Neural cell (in vitro differentiated cells): ENCODE results near the gene LTA4H. TPM values are rescaled to one million over a fixed set of nuclear protein-coding genes. Genes with fewer than 3 reads are reported as not detected.

Source experiments
- H2AFZ ChIP-seq: fragments of 200-600, 300-800 bp; sonication (generic), shearing (Covaris generic); 2 replicates; pipeline ENCODE4 v1.6.0; 2014; ENCODE audit warnings: low read depth, mild to moderate bottlenecking, antibody characterized with exemption, low read length, moderate library complexity
- H3F3A ChIP-seq: fragments of 200-600 bp; shearing (Covaris generic); 2 replicates; pipeline ENCODE4 v1.6.1; 2016; ENCODE audit warnings: mild to moderate bottlenecking, moderate library complexity, mixed read lengths, antibody characterized with exemption, low read length; ENCODE audit not compliant: insufficient read depth, poor library complexity, severe bottlenecking
- H3K27ac ChIP-seq: fragments of 200-600, 300-800 bp; sonication (generic), shearing (Covaris generic); 2 replicates; pipeline ENCODE4 v1.5.1; 2014; ENCODE audit warnings: mild to moderate bottlenecking, low read length, moderate library complexity
- H3K27me3 ChIP-seq: fragments of 300-800, 200-600 bp; sonication (generic), shearing (Covaris generic); 2 replicates; pipeline ENCODE4 v1.6.0; 2014; ENCODE audit warnings: mild to moderate bottlenecking, low read depth, low read length, moderate library complexity; ENCODE audit not compliant: insufficient read depth
- H3K36me3 ChIP-seq: fragments of 300-800, 200-600 bp; sonication (generic), shearing (Covaris generic); 2 replicates; pipeline ENCODE4 v1.5.1; 2014; ENCODE audit warnings: mild to moderate bottlenecking, antibody characterized with exemption, low read length, moderate library complexity; ENCODE audit not compliant: insufficient read depth
- H3K4me2 ChIP-seq: fragments of 300-800, 200-600 bp; sonication (generic), shearing (Covaris generic); 2 replicates; pipeline ENCODE4 v1.6.0; 2014; ENCODE audit warnings: mild to moderate bottlenecking, low read length
- H3K4me3 ChIP-seq: fragments of 300-800, 200-600 bp; sonication (generic), shearing (Covaris generic); 2 replicates; pipeline ENCODE4 v1.5.1; 2014; ENCODE audit warnings: mild to moderate bottlenecking, low read length, moderate library complexity
- H3K79me2 ChIP-seq: fragments of 200-600 bp; shearing (Covaris generic); replicated peaks from 2 replicates; pipeline ENCODE4 v1.6.0; 2014; ENCODE audit warnings: mild to moderate bottlenecking, low read length, moderate library complexity; ENCODE audit not compliant: insufficient read depth
- H3K9ac ChIP-seq: fragments of 300-800, 200-600 bp; sonication (generic), shearing (Covaris generic); 2 replicates; pipeline ENCODE4 v1.6.1; 2016; ENCODE audit warnings: mild to moderate bottlenecking, low read length, mixed read lengths
- H3K9me2 ChIP-seq: fragments of 200-600 bp; shearing (Covaris generic); 2 replicates; pipeline ENCODE4 v1.6.1; 2016; ENCODE audit warnings: mild to moderate bottlenecking, low read length, mixed read lengths; ENCODE audit not compliant: insufficient read depth
- H3K9me3 ChIP-seq: fragments of 200-600, 300-800 bp; sonication (generic), shearing (Covaris generic); 2 replicates; pipeline ENCODE4 v1.6.1; 2016; ENCODE audit warnings: mild to moderate bottlenecking, mixed run types, low read length, moderate library complexity, mixed read lengths
- H4K20me1 ChIP-seq: fragments of 200-600 bp; shearing (Covaris generic); 2 replicates; pipeline ENCODE4 v1.6.1; 2016; ENCODE audit warnings: mild to moderate bottlenecking, mixed run types; ENCODE audit not compliant: insufficient read depth
- EP300 ChIP-seq: fragments of 450-650 bp; conservative IDR thresholded peaks from 2 replicates; pipeline ENCODE4 v1.6.1; 2014; ENCODE audit warnings: antibody characterized with exemption, mild to moderate bottlenecking, moderate library complexity; ENCODE audit not compliant: poor library complexity, severe bottlenecking
- EZH2 ChIP-seq: fragments of 200-600, 300-800 bp; shearing (Covaris generic), sonication (generic); IDR thresholded peaks from 2 replicates; pipeline ENCODE4 v1.6.1; 2014; ENCODE audit warnings: antibody characterized with exemption, low read length, borderline replicate concordance, mild to moderate bottlenecking; ENCODE audit not compliant: insufficient read depth, poor library complexity, severe bottlenecking
- MXI1 ChIP-seq: fragments of 450-650 bp; conservative IDR thresholded peaks from 2 replicates; pipeline ENCODE4 v1.6.1; 2014; ENCODE audit warnings: antibody characterized with exemption, mild to moderate bottlenecking; ENCODE audit not compliant: poor library complexity, severe bottlenecking
- POLR2AphosphoS5 ChIP-seq: IDR thresholded peaks from 2 replicates; pipeline ENCODE4 v1.6.1; 2012
- RAD21 ChIP-seq: fragments of 450-650 bp; conservative IDR thresholded peaks from 2 replicates; pipeline ENCODE4 v1.6.1; 2014; ENCODE audit warnings: antibody characterized with exemption, mild to moderate bottlenecking, moderate library complexity
- REST ChIP-seq: IDR thresholded peaks from 2 replicates; pipeline ENCODE4 v1.6.1; 2012; ENCODE audit warnings: borderline replicate concordance
- SMC3 ChIP-seq: fragments of 450-650 bp; conservative IDR thresholded peaks from 2 replicates; pipeline ENCODE4 v1.6.1; 2014; ENCODE audit warnings: antibody characterized with exemption, mild to moderate bottlenecking, moderate library complexity; ENCODE audit not compliant: poor library complexity
- TAF1 ChIP-seq: IDR thresholded peaks from 2 replicates; pipeline ENCODE4 v1.6.1; 2012; ENCODE audit warnings: low read depth
- polyA plus RNA-seq: library from polyadenylated mRNA; depleted of rRNA; stranded (reverse); fragments of >200 nt; gene quantifications from 2 replicates; pipeline ENCODE4 v1.2.3, GENCODE V29; 2014
- TF ChIP-seq, protein P1 (sequence below): fragments of 450-650 bp; IDR thresholded peaks from 2 replicates; pipeline ENCODE4 v1.5.1; 2014; ENCODE audit warnings: antibody characterized with exemption, mild to moderate bottlenecking, moderate library complexity; ENCODE audit not compliant: poor library complexity, severe bottlenecking

Gene LTA4H
- polyA plus RNA-seq, 1 donor from 2014 or later, result 55.3 TPM

DNA sequence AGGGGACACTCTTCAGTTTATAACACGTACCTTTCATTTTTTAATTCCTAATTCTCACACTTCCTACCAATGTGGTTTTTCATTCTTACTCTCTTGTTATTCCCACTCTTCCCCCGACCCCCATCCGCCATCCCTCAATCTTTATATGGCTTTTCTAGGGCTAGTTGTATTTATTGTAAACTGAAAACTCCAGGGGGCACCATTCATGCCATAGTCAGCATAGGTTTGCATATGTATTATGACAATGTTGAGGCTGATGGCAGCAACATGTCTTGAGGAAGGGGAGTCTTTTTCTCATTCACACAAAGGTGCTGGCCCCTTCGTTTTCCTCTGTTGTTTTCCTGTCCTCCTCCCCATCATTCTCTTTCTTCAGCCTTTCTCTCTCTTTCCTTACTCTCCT, 27.7 kb upstream of the LTA4H start:
- Histone ChIP-seq H3K27ac (no peak overlapping the region), H3K9me2 (no peaks in the 10 kb centered on the region), H3K79me2 (no peaks in the 10 kb centered on the region), H3F3A (no peaks in the 10 kb centered on the region), H3K4me2 (no peak overlapping the region), H3K9ac (no peak overlapping the region), H2AFZ (no peak overlapping the region), H4K20me1 (no peaks in the 10 kb centered on the region), H3K27me3 (no peaks in the 10 kb centered on the region), H3K36me3 (no peaks in the 10 kb centered on the region), H3K9me3 (no peaks in the 10 kb centered on the region), H3K4me3 (no peak overlapping the region)
- no peak for TF ChIP-seq POLR2AphosphoS5
- no peak for TF ChIP-seq SMC3
- no peak for TF ChIP-seq REST
- TF ChIP-seq, protein P1, sequence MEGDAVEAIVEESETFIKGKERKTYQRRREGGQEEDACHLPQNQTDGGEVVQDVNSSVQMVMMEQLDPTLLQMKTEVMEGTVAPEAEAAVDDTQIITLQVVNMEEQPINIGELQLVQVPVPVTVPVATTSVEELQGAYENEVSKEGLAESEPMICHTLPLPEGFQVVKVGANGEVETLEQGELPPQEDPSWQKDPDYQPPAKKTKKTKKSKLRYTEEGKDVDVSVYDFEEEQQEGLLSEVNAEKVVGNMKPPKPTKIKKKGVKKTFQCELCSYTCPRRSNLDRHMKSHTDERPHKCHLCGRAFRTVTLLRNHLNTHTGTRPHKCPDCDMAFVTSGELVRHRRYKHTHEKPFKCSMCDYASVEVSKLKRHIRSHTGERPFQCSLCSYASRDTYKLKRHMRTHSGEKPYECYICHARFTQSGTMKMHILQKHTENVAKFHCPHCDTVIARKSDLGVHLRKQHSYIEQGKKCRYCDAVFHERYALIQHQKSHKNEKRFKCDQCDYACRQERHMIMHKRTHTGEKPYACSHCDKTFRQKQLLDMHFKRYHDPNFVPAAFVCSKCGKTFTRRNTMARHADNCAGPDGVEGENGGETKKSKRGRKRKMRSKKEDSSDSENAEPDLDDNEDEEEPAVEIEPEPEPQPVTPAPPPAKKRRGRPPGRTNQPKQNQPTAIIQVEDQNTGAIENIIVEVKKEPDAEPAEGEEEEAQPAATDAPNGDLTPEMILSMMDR, result no peak
- no peak for TF ChIP-seq EZH2
- TF ChIP-seq RAD21, result no peak
- TF ChIP-seq TAF1, result no peak
- no peak for TF ChIP-seq EP300
- no peak for TF ChIP-seq MXI1

DNA sequence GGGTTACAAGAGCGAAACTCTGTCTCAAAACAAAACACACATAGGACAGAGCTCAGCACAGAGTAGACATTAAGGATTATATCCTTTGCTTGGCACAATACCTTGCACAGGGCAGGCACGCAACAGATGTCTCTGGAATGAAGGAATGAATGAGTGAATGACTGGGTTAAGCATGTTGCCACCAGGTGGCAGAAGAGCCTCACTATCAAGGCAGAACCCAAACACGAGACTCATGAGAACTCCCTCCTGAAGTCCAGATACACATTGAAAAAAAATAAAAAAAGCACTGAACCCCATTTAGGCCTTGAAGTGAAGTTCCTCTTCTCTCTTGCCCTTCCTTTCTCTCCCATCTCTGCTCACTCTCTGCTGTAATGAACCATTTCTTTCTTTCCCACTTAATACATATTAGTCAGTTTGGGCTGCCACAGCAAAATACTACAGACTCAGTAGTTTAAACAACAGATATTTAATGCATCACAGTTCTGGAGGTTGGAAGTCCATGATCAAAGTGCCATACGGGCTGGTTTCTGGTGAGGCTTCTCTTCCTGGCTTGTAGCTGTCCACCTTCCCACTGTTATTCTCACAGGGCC, 26.6 kb upstream of the LTA4H start:
- Histone ChIP-seq H3K36me3 (no peaks in the 10 kb centered on the region), H3K9ac (no peak overlapping the region), H3K9me2 (no peaks in the 10 kb centered on the region), H3K27ac (no peak overlapping the region), H3K4me2 (no peak overlapping the region), H3K4me3 (no peak overlapping the region), H3K27me3 (no peaks in the 10 kb centered on the region), H3K79me2 (no peaks in the 10 kb centered on the region), H3K9me3 (no peaks in the 10 kb centered on the region), H4K20me1 (no peaks in the 10 kb centered on the region), H2AFZ (no peak overlapping the region), H3F3A (no peaks in the 10 kb centered on the region)
- TF ChIP-seq REST (no peak), EZH2 (no peak), MXI1 (no peak), TAF1 (no peak), RAD21 (peak; percentile 68), SMC3 (peak; percentile 76), POLR2AphosphoS5 (no peak)
- TF ChIP-seq, protein P1, result peak; percentile 61
